Vagina (tissue), 2 donors: ENCODE measurements around the gene KRTAP10-1.

Experiments
- POLR2A ChIP-seq, 2 donors: fragments of 450-650 bp; IDR thresholded peaks; one replicate each; pipeline ENCODE4 v1.6.1; 2017; ENCODE audit warnings: antibody characterized with exemption in 2 of 2, mild to moderate bottlenecking in 2 of 2, moderate library complexity in 2 of 2
- POLR2AphosphoS5 ChIP-seq, 2 donors: sonication (generic); formaldehyde crosslinking; IDR thresholded peaks; one replicate each; pipeline ENCODE4 v1.9.0; 2017; ENCODE audit warnings: antibody characterized with exemption in 2 of 2, mild to moderate bottlenecking in 2 of 2, low read depth in 1 of 2; ENCODE audit not compliant: insufficient read depth in 1 of 2
- TF ChIP-seq, protein P1 (sequence below), 3 experiments: fragments of 450-650 bp in 2 of 3; fragments of 200-600 bp in 1 of 3; sonication (generic) in 1 of 3; IDR thresholded peaks; one replicate each; pipeline ENCODE4 v1.5.1; 2017 to 2019; ENCODE audit warnings: antibody characterized with exemption in 3 of 3, mild to moderate bottlenecking in 2 of 3, moderate library complexity in 2 of 3

DNA sequence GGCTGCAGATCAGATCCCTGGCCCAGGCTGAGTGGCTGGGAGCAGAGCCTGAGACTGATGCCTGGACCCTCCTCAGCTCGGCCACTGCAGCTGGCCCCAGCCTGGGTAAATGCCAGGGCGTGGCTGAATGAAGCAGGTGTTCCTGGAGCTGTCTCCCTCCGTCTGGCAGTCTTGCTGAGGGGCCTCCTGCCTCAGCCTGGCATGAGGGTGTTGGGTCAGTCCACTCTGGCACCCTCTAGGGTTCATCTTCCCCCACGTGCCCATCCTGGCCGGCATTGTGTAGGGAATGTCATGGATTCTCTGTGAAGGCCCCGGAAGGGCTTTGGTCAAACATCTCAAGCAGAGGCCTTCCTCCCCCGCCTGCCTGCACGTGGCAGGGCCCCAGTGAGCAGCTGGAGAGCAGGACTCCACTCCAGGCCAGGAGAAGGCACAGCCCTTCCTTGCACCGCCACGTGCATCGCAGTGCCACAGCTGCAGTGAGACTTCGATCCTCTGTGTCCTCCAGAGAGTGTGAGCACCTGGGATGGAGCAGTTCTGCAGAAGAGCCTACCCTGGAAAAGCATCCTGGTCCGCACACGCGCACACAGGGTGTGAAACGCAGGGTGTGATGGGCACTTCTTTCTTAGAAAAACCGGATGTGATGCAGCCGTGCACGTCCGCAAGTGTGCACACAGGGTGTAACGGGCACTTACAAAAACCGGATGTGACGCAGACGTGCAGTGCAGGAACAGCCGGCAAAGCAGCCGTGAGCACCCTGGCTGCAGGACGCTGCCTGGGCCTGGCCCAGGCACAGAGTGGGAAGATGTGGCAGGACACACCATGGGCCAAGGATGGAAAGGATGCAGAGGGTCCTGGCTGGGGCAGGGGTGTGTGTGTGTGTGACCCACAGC, 28.9 kb upstream of the KRTAP10-1 start:
- TF ChIP-seq, protein P1, sequence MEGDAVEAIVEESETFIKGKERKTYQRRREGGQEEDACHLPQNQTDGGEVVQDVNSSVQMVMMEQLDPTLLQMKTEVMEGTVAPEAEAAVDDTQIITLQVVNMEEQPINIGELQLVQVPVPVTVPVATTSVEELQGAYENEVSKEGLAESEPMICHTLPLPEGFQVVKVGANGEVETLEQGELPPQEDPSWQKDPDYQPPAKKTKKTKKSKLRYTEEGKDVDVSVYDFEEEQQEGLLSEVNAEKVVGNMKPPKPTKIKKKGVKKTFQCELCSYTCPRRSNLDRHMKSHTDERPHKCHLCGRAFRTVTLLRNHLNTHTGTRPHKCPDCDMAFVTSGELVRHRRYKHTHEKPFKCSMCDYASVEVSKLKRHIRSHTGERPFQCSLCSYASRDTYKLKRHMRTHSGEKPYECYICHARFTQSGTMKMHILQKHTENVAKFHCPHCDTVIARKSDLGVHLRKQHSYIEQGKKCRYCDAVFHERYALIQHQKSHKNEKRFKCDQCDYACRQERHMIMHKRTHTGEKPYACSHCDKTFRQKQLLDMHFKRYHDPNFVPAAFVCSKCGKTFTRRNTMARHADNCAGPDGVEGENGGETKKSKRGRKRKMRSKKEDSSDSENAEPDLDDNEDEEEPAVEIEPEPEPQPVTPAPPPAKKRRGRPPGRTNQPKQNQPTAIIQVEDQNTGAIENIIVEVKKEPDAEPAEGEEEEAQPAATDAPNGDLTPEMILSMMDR (IDR thresholded peaks at IDR 0.05): no peak
- no peak for TF ChIP-seq POLR2A (IDR thresholded peaks at IDR 0.05)
- no peak for TF ChIP-seq POLR2AphosphoS5 (IDR thresholded peaks at IDR 0.05; ENCODE audit: insufficient read depth in 1 of 2, low read depth in 1 of 2)
